Gastrocnemius medialis (tissue), 4 donors: Measurements from ENCODE around the gene VPS16.

Experiments
- POLR2A ChIP-seq, 2 donors: fragments of 450-650 bp; IDR thresholded peaks; one replicate each; pipeline ENCODE4 v1.6.1; 2017; ENCODE audit warnings: antibody characterized with exemption in 2 of 2, mild to moderate bottlenecking in 2 of 2, moderate library complexity in 2 of 2
- TF ChIP-seq, protein P1 (sequence below), 5 experiments: fragments of 450-650 bp in 3 of 5; fragments of 200-600 bp in 2 of 5; sonication (generic) in 2 of 5; IDR thresholded peaks in 4 of 5; conservative IDR thresholded peaks in 1 of 5; 1 replicate in 4 of 5; 2 replicates in 1 of 5; pipeline ENCODE4 v1.5.1; 2016 to 2019; ENCODE audit warnings: antibody characterized with exemption in 5 of 5, mild to moderate bottlenecking in 3 of 5, moderate library complexity in 3 of 5

DNA sequence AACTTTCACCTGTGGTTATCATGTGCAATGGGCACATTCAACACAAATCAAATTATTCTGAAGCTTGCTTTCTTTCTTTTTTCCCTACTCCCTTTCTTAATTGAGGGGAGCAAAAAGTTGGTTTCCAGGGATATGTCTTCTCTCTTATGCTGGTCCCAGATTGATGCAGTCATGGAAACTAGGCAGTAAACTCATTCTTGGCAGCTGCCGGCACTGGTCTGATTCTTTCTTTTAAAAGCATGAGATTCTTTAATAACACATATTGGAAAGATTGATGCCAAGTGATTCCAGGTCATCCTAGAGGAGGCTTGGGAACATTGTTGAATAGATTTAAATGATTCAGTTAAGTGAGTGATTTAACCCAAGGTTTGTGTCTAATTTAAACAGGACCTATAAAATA is 61.7 kb downstream of the VPS16 start:
- TF ChIP-seq POLR2A (IDR thresholded peaks at IDR 0.05) = no peak
- TF ChIP-seq, protein P1, sequence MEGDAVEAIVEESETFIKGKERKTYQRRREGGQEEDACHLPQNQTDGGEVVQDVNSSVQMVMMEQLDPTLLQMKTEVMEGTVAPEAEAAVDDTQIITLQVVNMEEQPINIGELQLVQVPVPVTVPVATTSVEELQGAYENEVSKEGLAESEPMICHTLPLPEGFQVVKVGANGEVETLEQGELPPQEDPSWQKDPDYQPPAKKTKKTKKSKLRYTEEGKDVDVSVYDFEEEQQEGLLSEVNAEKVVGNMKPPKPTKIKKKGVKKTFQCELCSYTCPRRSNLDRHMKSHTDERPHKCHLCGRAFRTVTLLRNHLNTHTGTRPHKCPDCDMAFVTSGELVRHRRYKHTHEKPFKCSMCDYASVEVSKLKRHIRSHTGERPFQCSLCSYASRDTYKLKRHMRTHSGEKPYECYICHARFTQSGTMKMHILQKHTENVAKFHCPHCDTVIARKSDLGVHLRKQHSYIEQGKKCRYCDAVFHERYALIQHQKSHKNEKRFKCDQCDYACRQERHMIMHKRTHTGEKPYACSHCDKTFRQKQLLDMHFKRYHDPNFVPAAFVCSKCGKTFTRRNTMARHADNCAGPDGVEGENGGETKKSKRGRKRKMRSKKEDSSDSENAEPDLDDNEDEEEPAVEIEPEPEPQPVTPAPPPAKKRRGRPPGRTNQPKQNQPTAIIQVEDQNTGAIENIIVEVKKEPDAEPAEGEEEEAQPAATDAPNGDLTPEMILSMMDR (IDR thresholded peaks at IDR 0.05 in 4 of 5, conservative IDR thresholded peaks at IDR 0.05 in 1 of 5) = no peak
